HepG2 (cell line): ENCODE data around the gene PACS1. TPM values are rescaled to one million over a fixed set of nuclear protein-coding genes. Genes with fewer than 3 reads are reported as not detected.

Experiments
- CCAR2 ChIP-seq: fragments of 200-400 bp; formaldehyde crosslinking; optimal IDR thresholded peaks from 2 replicates; pipeline ENCODE3; 2018; ENCODE audit warnings: low read depth, mild to moderate bottlenecking, low read length, moderate library complexity
- FOXK1 ChIP-seq: sonication (generic); formaldehyde crosslinking; IDR thresholded peaks from 2 replicates; pipeline ENCODE4 v1.4.0; 2020; ENCODE audit warnings: low read depth, missing genetic modification reagents, borderline replicate concordance
- HOXA7 ChIP-seq: sonication (generic); formaldehyde crosslinking; IDR thresholded peaks from 2 replicates; pipeline ENCODE4 v1.8.1; 2022; ENCODE audit warnings: mild to moderate bottlenecking, missing genetic modification reagents, moderate library complexity
- MEIS1 ChIP-seq: sonication (generic); formaldehyde crosslinking; IDR thresholded peaks from 2 replicates; pipeline ENCODE4 v1.9.0; 2021; ENCODE audit warnings: mild to moderate bottlenecking, missing genetic modification reagents, moderate library complexity, borderline replicate concordance
- MLLT10 ChIP-seq: sonication (generic); formaldehyde crosslinking; IDR thresholded peaks from 2 replicates; pipeline ENCODE4 v1.4.0; 2020; ENCODE audit warnings: missing genetic modification reagents
- MZF1 ChIP-seq: sonication (generic); formaldehyde crosslinking; IDR thresholded peaks from 2 replicates; pipeline ENCODE4 v1.8.1; 2023; ENCODE audit warnings: mild to moderate bottlenecking, missing genetic modification reagents, borderline replicate concordance
- PCBP2 ChIP-seq: fragments of 200-400 bp; formaldehyde crosslinking; optimal IDR thresholded peaks from 2 replicates; pipeline ENCODE3; 2018; ENCODE audit warnings: low read length, low read depth; ENCODE audit not compliant: poor library complexity, severe bottlenecking
- SRSF1 ChIP-seq: fragments of 200-400 bp; formaldehyde crosslinking; optimal IDR thresholded peaks from 2 replicates; pipeline ENCODE3; 2017; ENCODE audit warnings: mild to moderate bottlenecking, low read depth, low read length, moderate library complexity
- THYN1 ChIP-seq: sonication (generic); formaldehyde crosslinking; IDR thresholded peaks from 2 replicates; pipeline ENCODE4 v1.8.1; 2023; ENCODE audit warnings: low read depth, mild to moderate bottlenecking, moderate library complexity, missing genetic modification reagents, borderline replicate concordance
- ZBTB7A ChIP-seq: sonication (generic); formaldehyde crosslinking; IDR thresholded peaks from 2 replicates; pipeline ENCODE4 v1.8.0; 2022; ENCODE audit warnings: mild to moderate bottlenecking, missing genetic modification reagents
- ZFP36L2 ChIP-seq: sonication (generic); formaldehyde crosslinking; IDR thresholded peaks from 2 replicates; pipeline ENCODE4 v1.4.0; 2020; ENCODE audit warnings: missing genetic modification reagents
- ZNF207 ChIP-seq: fragments of 450-650 bp; IDR thresholded peaks from 2 replicates; pipeline ENCODE4 v1.6.1; 2016; ENCODE audit warnings: antibody characterized with exemption, borderline replicate concordance
- ZNF224 ChIP-seq: sonication (generic); formaldehyde crosslinking; IDR thresholded peaks from 2 replicates; pipeline ENCODE4 v1.5.0; 2020; ENCODE audit warnings: mild to moderate bottlenecking, missing genetic modification reagents
- ZNF672 ChIP-seq: sonication (generic); formaldehyde crosslinking; IDR thresholded peaks from 2 replicates; pipeline ENCODE4 v1.8.1; 2022; ENCODE audit warnings: missing genetic modification reagents
- polyA plus RNA-seq, 8 experiments: library from polyadenylated mRNA; depleted of rRNA in 3 of 8; stranded (reverse) in 7 of 8; unstranded in 1 of 8; fragments of >200 nt; fragmentation: Illumina TruSeq in 4 of 8; extraction: Trizol in 4 of 8; gene quantifications; 2 replicates each; pipeline versions ENCODE4 v1.2.1 to v1.2.3, GENCODE V29; 2011 to 2016; ENCODE audit warnings: low read depth in 4 of 8, missing spikeins in 1 of 8, mixed read lengths in 1 of 8; ENCODE audit not compliant: insufficient read depth in 1 of 8
- total RNA-seq, 5 experiments: library from RNA; depleted of rRNA; stranded (reverse); fragments of >200 nt; fragmentation: Illumina TruSeq; extraction: Trizol; gene quantifications; 2 replicates each; pipeline ENCODE4 v1.2.3, GENCODE V29; 2016; ENCODE audit warnings: low read depth in 1 of 5
- TF ChIP-seq, protein P1 (sequence below): sonication (generic); formaldehyde crosslinking; conservative IDR thresholded peaks from 2 replicates; pipeline ENCODE4 v1.8.0; 2022; ENCODE audit warnings: missing genetic modification reagents
- TF ChIP-seq, protein P2 (sequence below): sonication (generic); formaldehyde crosslinking; IDR thresholded peaks from 2 replicates; pipeline ENCODE4 v1.4.0; 2020; ENCODE audit warnings: missing genetic modification reagents
- TF ChIP-seq, protein P3 (sequence below): sonication (generic); formaldehyde crosslinking; IDR thresholded peaks from 2 replicates; pipeline ENCODE4 v1.4.0; 2020; ENCODE audit warnings: mild to moderate bottlenecking, missing genetic modification reagents, borderline replicate concordance
- TF ChIP-seq, protein P4 (sequence below): sonication (generic); IDR thresholded peaks from 2 replicates; pipeline ENCODE4 v1.6.1; 2016; ENCODE audit warnings: low read depth, borderline replicate concordance
- TF ChIP-seq, protein P5 (sequence below): sonication (generic); formaldehyde crosslinking; IDR thresholded peaks from 2 replicates; pipeline ENCODE4 v1.4.0; 2020; ENCODE audit warnings: missing genetic modification reagents
- TF ChIP-seq, protein P6 (sequence below): sonication (generic); formaldehyde crosslinking; IDR thresholded peaks from 2 replicates; pipeline ENCODE4 v1.4.0; 2020; ENCODE audit warnings: missing genetic modification reagents; ENCODE audit errors: not compliant biosample characterization

The PACS1 gene
- total and polyA plus RNA-seq, 2 of the 13 experiments (the other 11 are each of a cell fraction or from before 2014, with no cell fraction given): 7.6 to 8.6 TPM

DNA sequence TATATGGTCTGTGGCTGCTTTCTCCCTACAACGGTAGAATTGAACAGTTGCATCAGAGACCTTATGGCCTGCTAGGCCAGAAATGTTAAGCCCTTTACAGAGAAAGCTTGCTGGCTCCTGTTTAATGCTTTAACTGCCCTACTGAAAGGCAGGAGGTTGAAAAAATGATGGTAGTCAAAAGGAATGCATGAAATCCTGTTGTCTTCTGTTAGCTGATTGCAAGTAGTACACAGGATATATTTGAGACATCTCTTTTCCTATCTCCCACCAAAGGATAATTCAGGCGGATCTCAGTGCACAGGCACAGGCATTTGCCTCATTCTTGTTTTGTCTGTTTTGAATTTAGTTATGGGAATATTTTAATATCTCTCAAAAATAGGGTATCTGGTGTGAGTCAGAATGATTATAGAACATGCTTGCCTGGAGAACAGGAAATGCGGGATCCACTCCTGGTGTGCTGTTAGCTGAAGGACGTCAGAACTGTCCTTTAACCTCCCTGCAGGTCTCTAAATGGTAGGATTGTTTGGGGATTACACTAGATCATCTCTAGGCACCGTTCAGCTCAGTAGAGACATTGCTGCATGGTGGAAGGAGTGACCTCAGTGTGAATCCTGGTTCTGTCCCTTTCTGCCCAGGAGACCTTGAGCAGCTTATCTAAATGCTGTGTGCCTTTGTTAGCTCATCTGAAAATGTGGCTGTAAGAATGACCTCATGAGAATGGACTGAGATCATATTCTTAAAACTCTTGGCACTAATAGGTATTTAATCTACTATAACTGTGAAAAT lies 49.5 kb downstream of the PACS1 start (continued):
- TF ChIP-seq, protein P1, sequence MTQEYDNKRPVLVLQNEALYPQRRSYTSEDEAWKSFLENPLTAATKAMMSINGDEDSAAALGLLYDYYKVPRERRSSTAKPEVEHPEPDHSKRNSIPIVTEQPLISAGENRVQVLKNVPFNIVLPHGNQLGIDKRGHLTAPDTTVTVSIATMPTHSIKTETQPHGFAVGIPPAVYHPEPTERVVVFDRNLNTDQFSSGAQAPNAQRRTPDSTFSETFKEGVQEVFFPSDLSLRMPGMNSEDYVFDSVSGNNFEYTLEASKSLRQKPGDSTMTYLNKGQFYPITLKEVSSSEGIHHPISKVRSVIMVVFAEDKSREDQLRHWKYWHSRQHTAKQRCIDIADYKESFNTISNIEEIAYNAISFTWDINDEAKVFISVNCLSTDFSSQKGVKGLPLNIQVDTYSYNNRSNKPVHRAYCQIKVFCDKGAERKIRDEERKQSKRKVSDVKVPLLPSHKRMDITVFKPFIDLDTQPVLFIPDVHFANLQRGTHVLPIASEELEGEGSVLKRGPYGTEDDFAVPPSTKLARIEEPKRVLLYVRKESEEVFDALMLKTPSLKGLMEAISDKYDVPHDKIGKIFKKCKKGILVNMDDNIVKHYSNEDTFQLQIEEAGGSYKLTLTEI (CRISPR knock-in tag): no peak
- TF ChIP-seq THYN1: no peak
- TF ChIP-seq ZNF672 (CRISPR knock-in tag): no peak
- no peak for TF ChIP-seq ZNF224
- TF ChIP-seq, protein P2, sequence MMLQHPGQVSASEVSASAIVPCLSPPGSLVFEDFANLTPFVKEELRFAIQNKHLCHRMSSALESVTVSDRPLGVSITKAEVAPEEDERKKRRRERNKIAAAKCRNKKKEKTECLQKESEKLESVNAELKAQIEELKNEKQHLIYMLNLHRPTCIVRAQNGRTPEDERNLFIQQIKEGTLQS (CRISPR knock-in tag): peak; percentile 67; the same call in 1 of the 2 replicates
- no peak for TF ChIP-seq MZF1 (CRISPR knock-in tag)
- TF ChIP-seq MEIS1 (CRISPR knock-in tag): no peak
- TF ChIP-seq, protein P3, sequence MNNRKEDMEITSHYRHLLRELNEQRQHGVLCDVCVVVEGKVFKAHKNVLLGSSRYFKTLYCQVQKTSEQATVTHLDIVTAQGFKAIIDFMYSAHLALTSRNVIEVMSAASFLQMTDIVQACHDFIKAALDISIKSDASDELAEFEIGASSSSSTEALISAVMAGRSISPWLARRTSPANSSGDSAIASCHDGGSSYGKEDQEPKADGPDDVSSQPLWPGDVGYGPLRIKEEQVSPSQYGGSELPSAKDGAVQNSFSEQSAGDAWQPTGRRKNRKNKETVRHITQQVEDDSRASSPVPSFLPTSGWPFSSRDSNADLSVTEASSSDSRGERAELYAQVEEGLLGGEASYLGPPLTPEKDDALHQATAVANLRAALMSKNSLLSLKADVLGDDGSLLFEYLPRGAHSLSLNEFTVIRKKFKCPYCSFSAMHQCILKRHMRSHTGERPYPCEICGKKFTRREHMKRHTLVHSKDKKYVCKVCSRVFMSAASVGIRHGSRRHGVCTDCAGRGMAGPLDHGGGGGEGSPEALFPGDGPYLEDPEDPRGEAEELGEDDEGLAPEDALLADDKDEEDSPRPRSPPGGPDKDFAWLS: no peak
- TF ChIP-seq CCAR2: no peak
- TF ChIP-seq FOXK1 (CRISPR knock-in tag): no peak
- no peak for TF ChIP-seq SRSF1
- TF ChIP-seq, protein P4, sequence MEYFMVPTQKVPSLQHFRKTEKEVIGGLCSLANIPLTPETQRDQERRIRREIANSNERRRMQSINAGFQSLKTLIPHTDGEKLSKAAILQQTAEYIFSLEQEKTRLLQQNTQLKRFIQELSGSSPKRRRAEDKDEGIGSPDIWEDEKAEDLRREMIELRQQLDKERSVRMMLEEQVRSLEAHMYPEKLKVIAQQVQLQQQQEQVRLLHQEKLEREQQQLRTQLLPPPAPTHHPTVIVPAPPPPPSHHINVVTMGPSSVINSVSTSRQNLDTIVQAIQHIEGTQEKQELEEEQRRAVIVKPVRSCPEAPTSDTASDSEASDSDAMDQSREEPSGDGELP: no peak
- TF ChIP-seq, protein P5, sequence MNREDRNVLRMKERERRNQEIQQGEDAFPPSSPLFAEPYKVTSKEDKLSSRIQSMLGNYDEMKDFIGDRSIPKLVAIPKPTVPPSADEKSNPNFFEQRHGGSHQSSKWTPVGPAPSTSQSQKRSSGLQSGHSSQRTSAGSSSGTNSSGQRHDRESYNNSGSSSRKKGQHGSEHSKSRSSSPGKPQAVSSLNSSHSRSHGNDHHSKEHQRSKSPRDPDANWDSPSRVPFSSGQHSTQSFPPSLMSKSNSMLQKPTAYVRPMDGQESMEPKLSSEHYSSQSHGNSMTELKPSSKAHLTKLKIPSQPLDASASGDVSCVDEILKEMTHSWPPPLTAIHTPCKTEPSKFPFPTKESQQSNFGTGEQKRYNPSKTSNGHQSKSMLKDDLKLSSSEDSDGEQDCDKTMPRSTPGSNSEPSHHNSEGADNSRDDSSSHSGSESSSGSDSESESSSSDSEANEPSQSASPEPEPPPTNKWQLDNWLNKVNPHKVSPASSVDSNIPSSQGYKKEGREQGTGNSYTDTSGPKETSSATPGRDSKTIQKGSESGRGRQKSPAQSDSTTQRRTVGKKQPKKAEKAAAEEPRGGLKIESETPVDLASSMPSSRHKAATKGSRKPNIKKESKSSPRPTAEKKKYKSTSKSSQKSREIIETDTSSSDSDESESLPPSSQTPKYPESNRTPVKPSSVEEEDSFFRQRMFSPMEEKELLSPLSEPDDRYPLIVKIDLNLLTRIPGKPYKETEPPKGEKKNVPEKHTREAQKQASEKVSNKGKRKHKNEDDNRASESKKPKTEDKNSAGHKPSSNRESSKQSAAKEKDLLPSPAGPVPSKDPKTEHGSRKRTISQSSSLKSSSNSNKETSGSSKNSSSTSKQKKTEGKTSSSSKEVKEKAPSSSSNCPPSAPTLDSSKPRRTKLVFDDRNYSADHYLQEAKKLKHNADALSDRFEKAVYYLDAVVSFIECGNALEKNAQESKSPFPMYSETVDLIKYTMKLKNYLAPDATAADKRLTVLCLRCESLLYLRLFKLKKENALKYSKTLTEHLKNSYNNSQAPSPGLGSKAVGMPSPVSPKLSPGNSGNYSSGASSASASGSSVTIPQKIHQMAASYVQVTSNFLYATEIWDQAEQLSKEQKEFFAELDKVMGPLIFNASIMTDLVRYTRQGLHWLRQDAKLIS: no peak
- no peak for TF ChIP-seq ZBTB7A (CRISPR knock-in tag)
- TF ChIP-seq MLLT10 (CRISPR knock-in tag): no peak
- TF ChIP-seq ZFP36L2 (CRISPR knock-in tag): no peak
- TF ChIP-seq HOXA7 (CRISPR knock-in tag): no peak
- TF ChIP-seq PCBP2: no peak
- TF ChIP-seq, protein P6, sequence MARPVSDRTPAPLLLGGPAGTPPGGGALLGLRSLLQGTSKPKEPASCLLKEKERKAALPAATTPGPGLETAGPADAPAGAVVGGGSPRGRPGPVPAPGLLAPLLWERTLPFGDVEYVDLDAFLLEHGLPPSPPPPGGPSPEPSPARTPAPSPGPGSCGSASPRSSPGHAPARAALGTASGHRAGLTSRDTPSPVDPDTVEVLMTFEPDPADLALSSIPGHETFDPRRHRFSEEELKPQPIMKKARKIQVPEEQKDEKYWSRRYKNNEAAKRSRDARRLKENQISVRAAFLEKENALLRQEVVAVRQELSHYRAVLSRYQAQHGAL (CRISPR knock-in tag): no peak
- no peak for TF ChIP-seq ZNF207
